ENCODE data around the gene CGB8. TPM values are rescaled to one million over a fixed set of nuclear protein-coding genes. Genes with fewer than 3 reads are reported as not detected.
"Not testable (repeated sequence)": the region's sequence is repeated elsewhere in the genome, so short reads cannot be mapped to it uniquely, and the experiment has no call there.

Gene CGB8
- total and polyA plus RNA-seq, 2 of the 4 experiments (the other 2 are of a cell fraction): 0.48 TPM; not detected in 1

DNA sequence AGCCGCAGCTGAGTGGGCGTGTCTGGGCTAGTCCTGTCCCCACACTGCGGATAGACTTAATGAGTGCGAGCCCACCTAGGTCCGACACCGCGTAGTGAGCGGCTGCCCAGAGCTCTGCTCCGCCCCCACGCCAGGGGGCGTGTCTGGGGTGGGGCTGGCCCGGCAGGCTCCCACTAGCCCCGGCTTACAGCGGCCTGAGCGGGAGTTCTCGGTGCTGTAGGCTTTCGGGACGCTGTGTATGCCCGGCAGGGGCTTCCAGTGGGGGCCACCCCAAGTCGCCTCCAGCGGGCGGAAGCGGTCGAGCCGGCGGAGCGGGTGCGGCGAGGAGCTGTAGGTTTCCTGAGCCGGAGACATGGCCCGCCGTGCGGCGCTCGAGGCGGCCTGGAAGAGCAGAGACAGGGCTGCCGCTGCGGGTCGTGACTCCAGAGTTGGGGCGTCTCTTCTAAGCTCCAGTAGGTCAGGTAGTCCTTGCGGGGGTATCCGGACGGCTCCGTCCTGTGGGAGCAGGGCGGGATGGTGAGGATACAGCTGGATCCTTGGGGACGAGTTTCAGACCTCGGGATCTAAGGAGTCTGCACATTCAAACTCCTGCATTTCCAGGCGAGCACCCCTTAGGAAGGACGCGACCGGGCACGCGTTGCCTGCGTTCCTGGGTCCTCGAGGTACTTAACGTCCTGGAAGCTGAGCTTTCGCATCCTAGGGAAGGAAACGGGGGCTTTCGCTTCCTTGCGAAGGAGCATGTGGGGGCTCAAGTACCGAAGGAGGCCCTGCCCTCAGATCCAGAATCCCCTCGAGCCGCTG is 7.4 kb upstream of the CGB8 start (continued):
- no peak for TF ChIP-seq ELK1 (IDR thresholded peaks at IDR 0.05; ENCODE audit: borderline replicate concordance, low read depth, low read length)

DNA sequence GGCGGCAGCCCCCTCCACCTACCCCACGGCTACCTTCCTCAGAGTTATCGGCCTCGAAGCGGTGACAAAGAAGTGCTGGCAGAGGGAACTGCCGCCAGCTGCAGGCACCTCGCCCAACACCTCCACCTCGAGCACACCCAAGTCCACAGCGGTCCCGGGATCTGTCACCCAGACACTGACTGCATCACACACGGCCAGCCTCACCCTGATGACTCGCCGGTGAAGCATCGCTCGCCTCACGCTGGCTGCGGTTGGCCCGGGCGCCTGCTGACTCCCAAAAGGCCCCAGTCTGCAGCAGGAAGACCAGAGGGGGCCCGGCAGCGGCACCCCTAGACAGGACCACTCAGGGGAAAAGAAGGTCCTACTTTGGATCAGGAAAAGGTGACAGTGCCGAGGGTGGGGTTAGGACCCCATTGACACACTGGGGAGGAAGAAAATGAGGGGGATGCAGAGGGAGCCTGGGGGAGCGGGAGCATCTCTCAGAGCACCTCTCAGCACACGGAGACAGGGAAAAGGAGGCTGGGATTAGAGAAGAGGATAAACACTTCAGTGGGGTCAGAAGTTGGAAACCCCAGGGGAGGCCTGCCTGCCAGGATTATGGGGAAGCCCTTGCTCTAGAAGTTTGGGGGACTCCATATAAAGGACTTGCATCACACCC is 1.6 kb upstream of the CGB8 start:
- dilution Hi-C loops (cut with HindIII; ENCODE audit: low sequenced_read_pairs, unreplicated experiment); H3K56ac ChIP-seq (ENCODE audit: extremely low read depth, insufficient read depth, low read length); H3K79me1 ChIP-seq (ENCODE audit: low read depth in 1 of 2, low read length in 2 of 2); H2AFZ ChIP-seq (replicated peaks; ENCODE audit: low read length, poor library complexity); H4K8ac ChIP-seq (ENCODE audit: low read depth in 2 of 2, low read length in 2 of 2); H3K27ac ChIP-seq (ENCODE audit: insufficient read depth, low read length); H4K20me1 ChIP-seq (ENCODE audit: insufficient read depth, low read length); BruUV-seq (replicated peaks); H3K4me3 ChIP-seq (ENCODE audit: insufficient read depth, low read depth, low read length); H3K23ac ChIP-seq (ENCODE audit: low read depth, low read length); H3K9me1 ChIP-seq (ENCODE audit: insufficient read depth, low read length); intact Hi-C loops (cut with micrococcal nuclease); H2AK9ac ChIP-seq (replicated peaks; ENCODE audit: low read depth, low read length, poor library complexity); POLR2A ChIA-PET (ENCODE audit: unreplicated experiment); H3K9me3 ChIP-seq (ENCODE audit: control insufficient read depth, insufficient read depth, low read length); in situ Hi-C loops (cut with MboI; ENCODE audit: low sequenced_read_pairs); H3K4ac ChIP-seq (ENCODE audit: low read depth, low read length); H3K4me2 ChIP-seq (ENCODE audit: low read depth, low read length); H3K4me1 ChIP-seq (ENCODE audit: control insufficient read depth, insufficient read depth, low read length); H3K9ac ChIP-seq (ENCODE audit: low read depth, low read length); H3K18ac ChIP-seq (ENCODE audit: low read depth, low read length); H3K36me3 ChIP-seq (ENCODE audit: control insufficient read depth, insufficient read depth, low read length); H2BK5ac ChIP-seq (ENCODE audit: low read depth, low read length, poor library complexity, severe bottlenecking); H4K5ac ChIP-seq (ENCODE audit: low read depth, low read length); H2BK20ac ChIP-seq (ENCODE audit: low read depth, low read length); H3K27me3 ChIP-seq (ENCODE audit: control insufficient read depth, insufficient read depth, low read length); H2AK5ac ChIP-seq (ENCODE audit: low read depth, low read length); H2BK15ac ChIP-seq (ENCODE audit: low read depth, low read length); H3K14ac ChIP-seq (replicated peaks; ENCODE audit: low read depth, low read length); CTCF ChIA-PET: not testable (repeated sequence)
- TF ChIP-seq FOS (IDR thresholded peaks at IDR 0.05; ENCODE audit: low read depth, low read length) (peak; percentile 72), BHLHE40 (IDR thresholded peaks at IDR 0.05; ENCODE audit: low read depth, low read length) (peak; percentile 73)
- WGBS, 2 experiments (ENCODE audit: extremely low coverage in 2 of 2, insufficient read length in 1 of 2): 37% methylated on average over 6 of the region's 24 CpGs; no CpG with 5 or more reads in 1 of the 2 experiments
- peak; percentile 71 for DNase-seq
- ATAC-seq (ENCODE audit: low read depth): peak; percentile 92
- Histone ChIP-seq H4K91ac (ENCODE audit: insufficient read depth, low read depth, low read length) (peak overlapping the region; percentile 49), H2BK120ac (ENCODE audit: low read depth, low read length) (peak overlapping the region; percentile 57; the same call in 1 of the 2 replicates)

GRCh38 chr19:49049834-49050233 is 923 bp upstream of the CGB8 start:
- in situ Hi-C loops (cut with MboI; ENCODE audit: low sequenced_read_pairs); H2BK120ac ChIP-seq (ENCODE audit: low read depth, low read length); H2AK9ac ChIP-seq (replicated peaks; ENCODE audit: low read depth, low read length, poor library complexity); intact Hi-C loops (cut with micrococcal nuclease); H4K8ac ChIP-seq (ENCODE audit: low read depth in 2 of 2, low read length in 2 of 2); H3K23ac ChIP-seq (ENCODE audit: low read depth, low read length); H3K14ac ChIP-seq (replicated peaks; ENCODE audit: low read depth, low read length); H2AK5ac ChIP-seq (ENCODE audit: low read depth, low read length); H3K9me1 ChIP-seq (ENCODE audit: insufficient read depth, low read length); H2BK15ac ChIP-seq (ENCODE audit: low read depth, low read length); POLR2A ChIA-PET (ENCODE audit: unreplicated experiment); H3K9me3 ChIP-seq (ENCODE audit: control insufficient read depth, insufficient read depth, low read length); H3K56ac ChIP-seq (ENCODE audit: extremely low read depth, insufficient read depth, low read length); H3K27ac ChIP-seq (ENCODE audit: insufficient read depth, low read length); CTCF ChIA-PET; H3K18ac ChIP-seq (ENCODE audit: low read depth, low read length); H3K79me1 ChIP-seq (ENCODE audit: low read depth in 1 of 2, low read length in 2 of 2); H4K5ac ChIP-seq (ENCODE audit: low read depth, low read length); ATAC-seq (ENCODE audit: low read depth); DNase-seq; H2BK5ac ChIP-seq (ENCODE audit: low read depth, low read length, poor library complexity, severe bottlenecking); H4K91ac ChIP-seq (ENCODE audit: insufficient read depth, low read depth, low read length); H3K4ac ChIP-seq (ENCODE audit: low read depth, low read length); H2AFZ ChIP-seq (replicated peaks; ENCODE audit: low read length, poor library complexity); H3K9ac ChIP-seq (ENCODE audit: low read depth, low read length); H3K4me3 ChIP-seq (ENCODE audit: insufficient read depth, low read depth, low read length); H3K4me2 ChIP-seq (ENCODE audit: low read depth, low read length); H2BK20ac ChIP-seq (ENCODE audit: low read depth, low read length); BruUV-seq (replicated peaks); H3K4me1 ChIP-seq (ENCODE audit: control insufficient read depth, insufficient read depth, low read length); H4K20me1 ChIP-seq (ENCODE audit: insufficient read depth, low read length); H3K27me3 ChIP-seq (ENCODE audit: control insufficient read depth, insufficient read depth, low read length); H3K36me3 ChIP-seq (ENCODE audit: control insufficient read depth, insufficient read depth, low read length); dilution Hi-C loops (cut with HindIII; ENCODE audit: low sequenced_read_pairs, unreplicated experiment): not testable (repeated sequence)
- WGBS, 2 experiments (ENCODE audit: extremely low coverage in 2 of 2, insufficient read length in 1 of 2): no CpG with 5 or more reads among the region's 4 CpGs

Data from IMR-90 (cell line).